ENCODE measurements around the gene CPNE9.

- TF ChIP-seq EP300 (IDR thresholded peaks at IDR 0.05; ENCODE audit: low read depth) = no peak
- no peak for TF ChIP-seq CTCF (IDR thresholded peaks at IDR 0.05)
- no peak for TF ChIP-seq POLR2A (IDR thresholded peaks at IDR 0.05)
- TF ChIP-seq POLR2AphosphoS5 (IDR thresholded peaks at IDR 0.05) = no peak
Measured at GRCh38 chr3:9743548-9743947, 39.9 kb downstream of the CPNE9 start.
